IMR-90 (cell line): ENCODE data around the gene CAPN10.

Source experiments
- BHLHE40 ChIP-seq: fragments of 150-350 bp; IDR thresholded peaks from 2 replicates; pipeline ENCODE4 v1.6.1; 2016; ENCODE audit warnings: mild to moderate bottlenecking, low read depth, low read length
- CTCF ChIP-seq: conservative IDR thresholded peaks from 2 replicates; pipeline ENCODE4 v1.5.1; 2012; ENCODE audit warnings: mild to moderate bottlenecking, low read depth, low read length, improper control_type of control experiment
- POLR2A ChIP-seq: IDR thresholded peaks from 2 replicates; pipeline ENCODE4 v1.6.1; 2012; ENCODE audit warnings: mild to moderate bottlenecking, low read depth, low read length
- RCOR1 ChIP-seq: IDR thresholded peaks from 2 replicates; pipeline ENCODE4 v1.6.1; 2012; ENCODE audit warnings: mild to moderate bottlenecking, low read length, improper control_type of control experiment; ENCODE audit not compliant: insufficient replicate concordance
- RFX5 ChIP-seq: IDR thresholded peaks from 2 replicates; pipeline ENCODE4 v1.8.0; 2012; ENCODE audit warnings: low read depth, mild to moderate bottlenecking, low read length, moderate library complexity

GRCh38 chr2:240553956-240554480, 32.5 kb upstream of the CAPN10 start:
- no peak for TF ChIP-seq CTCF
- TF ChIP-seq POLR2A, result no peak
- TF ChIP-seq RCOR1, result no peak
- TF ChIP-seq RFX5, result no peak
- no peak for TF ChIP-seq BHLHE40
